IPS-NIHi11 (cell line): ENCODE data around the gene NPY2R.
A peak's percentile ranks its signal among the peaks of the same experiment; 100 is the strongest.

Experiments
- DNase-seq: peaks from one replicate; pipeline ENCODE4 v3.0.0; 2012; ENCODE audit warnings: mixed read lengths, low spot score

Gene NPY2R

GRCh38 chr4:155249016-155249566, 40.7 kb downstream of the NPY2R start:
- DNase-seq = peak; percentile 11

- DNase-seq = no peak
Measured at GRCh38 chr4:155252327-155252726, 43.9 kb downstream of the NPY2R start.

- no peak for DNase-seq
Measured at GRCh38 chr4:155263480-155263879, 55.0 kb downstream of the NPY2R start.

- DNase-seq = no peak
Measured at GRCh38 chr4:155265113-155265512, 56.7 kb downstream of the NPY2R start.
